Ishikawa (cell line): ENCODE measurements around the gene SPATA46.

Source experiments
- CEBPB ChIP-seq: IDR thresholded peaks from 2 replicates; pipeline ENCODE4 v1.6.1; 2012
- CREB1 ChIP-seq: IDR thresholded peaks from 2 replicates; pipeline ENCODE4 v1.6.1; 2012; ENCODE audit warnings: low read depth
- EGR1 ChIP-seq: IDR thresholded peaks from 2 replicates; pipeline ENCODE4 v1.6.1; 2012
- EP300 ChIP-seq: IDR thresholded peaks from 2 replicates; pipeline ENCODE4 v1.6.1; 2012; ENCODE audit warnings: borderline replicate concordance
- FOXM1 ChIP-seq: IDR thresholded peaks from 2 replicates; pipeline ENCODE4 v1.6.1; 2012; ENCODE audit warnings: low read depth, borderline replicate concordance
- MAX ChIP-seq: IDR thresholded peaks from 2 replicates; pipeline ENCODE4 v1.6.1; 2012
- NFIC ChIP-seq: IDR thresholded peaks from 2 replicates; pipeline ENCODE4 v1.6.1; 2012
- RAD21 ChIP-seq: IDR thresholded peaks from 2 replicates; pipeline ENCODE4 v1.6.1; 2012; ENCODE audit warnings: low read depth
- REST ChIP-seq: IDR thresholded peaks from 2 replicates; pipeline ENCODE4 v1.6.1; 2012; ENCODE audit warnings: low read depth, mild to moderate bottlenecking
- TAF1 ChIP-seq: IDR thresholded peaks from 2 replicates; pipeline ENCODE4 v1.6.1; 2012; ENCODE audit warnings: low read depth, mild to moderate bottlenecking
- TCF12 ChIP-seq: IDR thresholded peaks from 2 replicates; pipeline ENCODE4 v1.6.1; 2012; ENCODE audit warnings: low read depth
- TEAD4 ChIP-seq: IDR thresholded peaks from 2 replicates; pipeline ENCODE4 v1.6.1; 2012
- USF1 ChIP-seq: IDR thresholded peaks from 2 replicates; pipeline ENCODE4 v1.6.1; 2012
- YY1 ChIP-seq: IDR thresholded peaks from 2 replicates; pipeline ENCODE4 v1.6.1; 2012; ENCODE audit warnings: low read depth
- ZBTB7A ChIP-seq: IDR thresholded peaks from 2 replicates; pipeline ENCODE4 v1.6.1; 2012; ENCODE audit warnings: low read depth

Gene SPATA46

GRCh38 chr1:162336621-162337285, 39.9 kb downstream of the SPATA46 start:
- no peak for TF ChIP-seq NFIC
- TF ChIP-seq EP300: no peak
- no peak for TF ChIP-seq TCF12
- TF ChIP-seq CREB1: no peak
- TF ChIP-seq RAD21: no peak
- TF ChIP-seq FOXM1: no peak
- TF ChIP-seq CEBPB: no peak
- no peak for TF ChIP-seq REST
- TF ChIP-seq EGR1: no peak
- no peak for TF ChIP-seq MAX
- no peak for TF ChIP-seq TAF1
- no peak for TF ChIP-seq ZBTB7A
- TF ChIP-seq YY1: no peak
- no peak for TF ChIP-seq USF1
- no peak for TF ChIP-seq TEAD4

- TF ChIP-seq FOXM1: no peak
- TF ChIP-seq TCF12: no peak
- TF ChIP-seq USF1: no peak
- no peak for TF ChIP-seq TEAD4
- TF ChIP-seq NFIC: no peak
- no peak for TF ChIP-seq EGR1
- no peak for TF ChIP-seq TAF1
- no peak for TF ChIP-seq ZBTB7A
- TF ChIP-seq CEBPB: no peak
- no peak for TF ChIP-seq MAX
- no peak for TF ChIP-seq YY1
- TF ChIP-seq EP300: no peak
- no peak for TF ChIP-seq RAD21
- TF ChIP-seq CREB1: no peak
- no peak for TF ChIP-seq REST
Measured at GRCh38 chr1:162335126-162335525, 41.5 kb downstream of the SPATA46 start.

- TF ChIP-seq EGR1 (no peak), REST (no peak), TCF12 (no peak)
Measured at GRCh38 chr1:162333991-162334390, 42.7 kb downstream of the SPATA46 start.

- TF ChIP-seq RAD21 (no peak), YY1 (no peak), FOXM1 (no peak), MAX (no peak), EP300 (no peak), TAF1 (no peak), TEAD4 (no peak), ZBTB7A (no peak), REST (no peak), TCF12 (no peak)
Measured at GRCh38 chr1:162329826-162330225, 46.8 kb downstream of the SPATA46 start.
